Effector CD4-positive, alpha-beta T cell (primary cell): ENCODE data around the gene LHFPL6. TPM values are rescaled to one million over a fixed set of nuclear protein-coding genes. Genes with fewer than 3 reads are reported as not detected.

Experiments
- DNase-seq: peaks from one replicate; pipeline ENCODE4 v3.0.0-alpha.2; 2020
- total RNA-seq: gene quantifications from one replicate; lab custom pipeline; 2026; lab: John Stamatoyannopoulos, UW

Gene LHFPL6
- not detected for total RNA-seq

- peak; percentile 19 for DNase-seq
These were observed at the start of gene LHFPL6 for GRCh38 chr13:39602614-39603366. Gene LHFPL6 (minus strand): TSS chr13:39603193.

GRCh38 chr13:39646122-39646521, 43.1 kb upstream of the LHFPL6 start:
- no peak for DNase-seq

GRCh38 chr13:39641645-39642044, 38.7 kb upstream of the LHFPL6 start:
- no peak for DNase-seq

- no peak for DNase-seq
These were observed 34.9 kb upstream of the LHFPL6 start for GRCh38 chr13:39637890-39638289.

GRCh38 chr13:39635564-39635963, 32.6 kb upstream of the LHFPL6 start:
- no peak for DNase-seq

- no peak for DNase-seq
These were observed 30.0 kb upstream of the LHFPL6 start for GRCh38 chr13:39632994-39633393.

- no peak for DNase-seq
These were observed 28.3 kb upstream of the LHFPL6 start for GRCh38 chr13:39631307-39631706.

- DNase-seq = no peak
These were observed 20.5 kb upstream of the LHFPL6 start for GRCh38 chr13:39623466-39623865.

- DNase-seq = no peak
These were observed 15.6 kb upstream of the LHFPL6 start for GRCh38 chr13:39618561-39618960.

- peak; percentile 22 for DNase-seq
These were observed 13.2 kb upstream of the LHFPL6 start for GRCh38 chr13:39616087-39616694.

GRCh38 chr13:39612023-39612637, 9.1 kb upstream of the LHFPL6 start:
- DNase-seq = peak; percentile 57

- DNase-seq = no peak
These were observed 4.9 kb upstream of the LHFPL6 start for GRCh38 chr13:39607876-39608275.

- DNase-seq = no peak
These were observed 2.8 kb upstream of the LHFPL6 start for GRCh38 chr13:39605677-39606320.

- no peak for DNase-seq
These were observed 1.8 kb upstream of the LHFPL6 start for GRCh38 chr13:39604756-39605155.

- no peak for DNase-seq
These were observed 493 bp upstream of the LHFPL6 start for GRCh38 chr13:39603424-39603947.

GRCh38 chr13:39602277-39602613, 748 bp downstream of the LHFPL6 start:
- no peak for DNase-seq

GRCh38 chr13:39601636-39602035, 1.4 kb downstream of the LHFPL6 start:
- DNase-seq = no peak

- no peak for DNase-seq
These were observed 2.2 kb downstream of the LHFPL6 start for GRCh38 chr13:39600766-39601165.

- no peak for DNase-seq
These were observed 3.2 kb downstream of the LHFPL6 start for GRCh38 chr13:39599842-39600241.

- no peak for DNase-seq
These were observed 4.0 kb downstream of the LHFPL6 start for GRCh38 chr13:39599012-39599411.

- DNase-seq = no peak
These were observed 5.2 kb downstream of the LHFPL6 start for GRCh38 chr13:39597838-39598237.

GRCh38 chr13:39596685-39597084, 6.3 kb downstream of the LHFPL6 start:
- DNase-seq = no peak

GRCh38 chr13:39596176-39596575, 6.8 kb downstream of the LHFPL6 start:
- DNase-seq = no peak
